ENCODE results near the gene PMPCB.
A peak's percentile ranks its signal among the peaks of the same experiment; 100 is the strongest.

DNA sequence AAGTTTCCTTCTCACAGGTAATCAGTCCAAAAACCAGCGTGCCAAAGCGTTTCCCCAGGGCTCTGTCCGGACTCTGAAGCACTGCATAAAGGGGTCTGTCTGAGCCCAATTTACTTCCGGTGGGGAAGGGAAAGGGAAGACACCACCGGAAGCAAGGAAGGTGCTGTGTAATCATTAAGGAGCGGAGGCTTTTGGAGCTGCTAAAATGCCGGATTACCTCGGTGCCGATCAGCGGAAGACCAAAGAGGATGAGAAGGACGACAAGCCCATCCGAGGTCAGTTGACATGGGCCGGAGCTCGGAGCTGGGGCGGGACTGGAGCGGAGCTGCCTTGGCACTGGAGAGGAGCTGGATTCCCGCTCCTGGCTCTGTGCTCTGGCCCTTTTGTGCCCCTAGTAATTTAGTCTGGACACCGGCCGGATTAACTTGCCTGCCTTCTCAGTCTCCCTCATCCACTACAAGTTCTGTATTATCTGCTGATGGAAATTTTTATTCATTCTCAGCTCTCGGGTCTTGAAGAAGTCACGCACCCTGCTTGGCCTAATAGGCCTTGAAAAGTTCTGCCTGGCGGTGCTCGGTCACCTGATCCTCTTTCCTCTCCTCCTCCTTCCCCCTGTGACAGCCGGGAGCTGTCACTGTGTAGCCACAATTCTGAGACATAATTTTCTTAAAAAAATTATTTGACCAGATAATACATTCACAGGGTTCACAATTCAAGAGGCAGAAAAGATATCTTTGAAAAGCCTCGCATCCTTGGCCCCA, 50.5 kb downstream of the PMPCB start, which contains the start of gene PSMC2:
- TF ChIP-seq RAD21 (conservative IDR thresholded peaks at IDR 0.05) (no peak), EZH2 (IDR thresholded peaks at IDR 0.05; ENCODE audit: borderline replicate concordance, insufficient read depth, low read length, poor library complexity, severe bottlenecking) (no peak), EP300 (conservative IDR thresholded peaks at IDR 0.05; ENCODE audit: poor library complexity, severe bottlenecking) (peak; percentile 43), POLR2AphosphoS5 (IDR thresholded peaks at IDR 0.05) (peak; percentile 86), SMC3 (conservative IDR thresholded peaks at IDR 0.05; ENCODE audit: poor library complexity) (no peak)
- TF ChIP-seq, protein P1, sequence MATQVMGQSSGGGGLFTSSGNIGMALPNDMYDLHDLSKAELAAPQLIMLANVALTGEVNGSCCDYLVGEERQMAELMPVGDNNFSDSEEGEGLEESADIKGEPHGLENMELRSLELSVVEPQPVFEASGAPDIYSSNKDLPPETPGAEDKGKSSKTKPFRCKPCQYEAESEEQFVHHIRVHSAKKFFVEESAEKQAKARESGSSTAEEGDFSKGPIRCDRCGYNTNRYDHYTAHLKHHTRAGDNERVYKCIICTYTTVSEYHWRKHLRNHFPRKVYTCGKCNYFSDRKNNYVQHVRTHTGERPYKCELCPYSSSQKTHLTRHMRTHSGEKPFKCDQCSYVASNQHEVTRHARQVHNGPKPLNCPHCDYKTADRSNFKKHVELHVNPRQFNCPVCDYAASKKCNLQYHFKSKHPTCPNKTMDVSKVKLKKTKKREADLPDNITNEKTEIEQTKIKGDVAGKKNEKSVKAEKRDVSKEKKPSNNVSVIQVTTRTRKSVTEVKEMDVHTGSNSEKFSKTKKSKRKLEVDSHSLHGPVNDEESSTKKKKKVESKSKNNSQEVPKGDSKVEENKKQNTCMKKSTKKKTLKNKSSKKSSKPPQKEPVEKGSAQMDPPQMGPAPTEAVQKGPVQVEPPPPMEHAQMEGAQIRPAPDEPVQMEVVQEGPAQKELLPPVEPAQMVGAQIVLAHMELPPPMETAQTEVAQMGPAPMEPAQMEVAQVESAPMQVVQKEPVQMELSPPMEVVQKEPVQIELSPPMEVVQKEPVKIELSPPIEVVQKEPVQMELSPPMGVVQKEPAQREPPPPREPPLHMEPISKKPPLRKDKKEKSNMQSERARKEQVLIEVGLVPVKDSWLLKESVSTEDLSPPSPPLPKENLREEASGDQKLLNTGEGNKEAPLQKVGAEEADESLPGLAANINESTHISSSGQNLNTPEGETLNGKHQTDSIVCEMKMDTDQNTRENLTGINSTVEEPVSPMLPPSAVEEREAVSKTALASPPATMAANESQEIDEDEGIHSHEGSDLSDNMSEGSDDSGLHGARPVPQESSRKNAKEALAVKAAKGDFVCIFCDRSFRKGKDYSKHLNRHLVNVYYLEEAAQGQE (IDR thresholded peaks at IDR 0.05; ENCODE audit: borderline replicate concordance): peak; percentile 72
- TF ChIP-seq, protein P2, sequence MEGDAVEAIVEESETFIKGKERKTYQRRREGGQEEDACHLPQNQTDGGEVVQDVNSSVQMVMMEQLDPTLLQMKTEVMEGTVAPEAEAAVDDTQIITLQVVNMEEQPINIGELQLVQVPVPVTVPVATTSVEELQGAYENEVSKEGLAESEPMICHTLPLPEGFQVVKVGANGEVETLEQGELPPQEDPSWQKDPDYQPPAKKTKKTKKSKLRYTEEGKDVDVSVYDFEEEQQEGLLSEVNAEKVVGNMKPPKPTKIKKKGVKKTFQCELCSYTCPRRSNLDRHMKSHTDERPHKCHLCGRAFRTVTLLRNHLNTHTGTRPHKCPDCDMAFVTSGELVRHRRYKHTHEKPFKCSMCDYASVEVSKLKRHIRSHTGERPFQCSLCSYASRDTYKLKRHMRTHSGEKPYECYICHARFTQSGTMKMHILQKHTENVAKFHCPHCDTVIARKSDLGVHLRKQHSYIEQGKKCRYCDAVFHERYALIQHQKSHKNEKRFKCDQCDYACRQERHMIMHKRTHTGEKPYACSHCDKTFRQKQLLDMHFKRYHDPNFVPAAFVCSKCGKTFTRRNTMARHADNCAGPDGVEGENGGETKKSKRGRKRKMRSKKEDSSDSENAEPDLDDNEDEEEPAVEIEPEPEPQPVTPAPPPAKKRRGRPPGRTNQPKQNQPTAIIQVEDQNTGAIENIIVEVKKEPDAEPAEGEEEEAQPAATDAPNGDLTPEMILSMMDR (IDR thresholded peaks at IDR 0.05; ENCODE audit: poor library complexity, severe bottlenecking): no peak
